Measurements from ENCODE around the gene ZNF593OS. TPM values are rescaled to one million over a fixed set of nuclear protein-coding genes. Genes with fewer than 3 reads are reported as not detected.
A peak's percentile ranks its signal among the peaks of the same experiment; 100 is the strongest.

Gene ZNF593OS
- total RNA-seq, 1 donor from 2014 or later, result not detected

DNA sequence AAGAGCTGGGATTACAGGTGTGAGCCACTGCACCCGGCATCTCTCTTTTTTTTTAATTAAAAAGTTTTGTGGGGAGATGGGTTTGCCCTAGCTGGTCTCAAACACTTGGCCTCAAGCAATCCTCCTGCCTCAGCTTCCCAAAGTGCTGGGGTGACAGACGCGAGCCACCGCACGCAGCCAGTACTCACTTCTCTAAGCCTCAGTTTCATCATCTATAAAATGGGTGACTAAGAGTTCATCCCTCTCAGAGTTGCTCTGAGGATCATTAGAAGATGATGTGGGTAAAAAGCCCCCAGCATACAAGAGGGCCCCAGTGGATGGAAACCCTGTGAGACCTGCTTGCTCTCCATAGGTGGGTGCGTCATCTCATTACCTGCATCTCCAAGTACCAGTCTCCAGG, 16.2 kb upstream of the ZNF593OS start:
- intact Hi-C loops (cut with DNase I), result no loop called here
- no peak for DNase-seq (ENCODE audit: low spot score)

- intact Hi-C loops (cut with DNase I), result no loop called here
- DNase-seq (ENCODE audit: low spot score), result no peak
Measured at GRCh38 chr1:26184883-26185282, 13.3 kb upstream of the ZNF593OS start.

- DNase-seq (ENCODE audit: low spot score), result no peak
- intact Hi-C loops (cut with DNase I), result no loop called here
Measured at GRCh38 chr1:26184086-26184485, 12.5 kb upstream of the ZNF593OS start.

- no peak for DNase-seq (ENCODE audit: low spot score)
- intact Hi-C loops (cut with DNase I), result no loop called here
Measured at GRCh38 chr1:26182383-26182696, 10.7 kb upstream of the ZNF593OS start.

DNA sequence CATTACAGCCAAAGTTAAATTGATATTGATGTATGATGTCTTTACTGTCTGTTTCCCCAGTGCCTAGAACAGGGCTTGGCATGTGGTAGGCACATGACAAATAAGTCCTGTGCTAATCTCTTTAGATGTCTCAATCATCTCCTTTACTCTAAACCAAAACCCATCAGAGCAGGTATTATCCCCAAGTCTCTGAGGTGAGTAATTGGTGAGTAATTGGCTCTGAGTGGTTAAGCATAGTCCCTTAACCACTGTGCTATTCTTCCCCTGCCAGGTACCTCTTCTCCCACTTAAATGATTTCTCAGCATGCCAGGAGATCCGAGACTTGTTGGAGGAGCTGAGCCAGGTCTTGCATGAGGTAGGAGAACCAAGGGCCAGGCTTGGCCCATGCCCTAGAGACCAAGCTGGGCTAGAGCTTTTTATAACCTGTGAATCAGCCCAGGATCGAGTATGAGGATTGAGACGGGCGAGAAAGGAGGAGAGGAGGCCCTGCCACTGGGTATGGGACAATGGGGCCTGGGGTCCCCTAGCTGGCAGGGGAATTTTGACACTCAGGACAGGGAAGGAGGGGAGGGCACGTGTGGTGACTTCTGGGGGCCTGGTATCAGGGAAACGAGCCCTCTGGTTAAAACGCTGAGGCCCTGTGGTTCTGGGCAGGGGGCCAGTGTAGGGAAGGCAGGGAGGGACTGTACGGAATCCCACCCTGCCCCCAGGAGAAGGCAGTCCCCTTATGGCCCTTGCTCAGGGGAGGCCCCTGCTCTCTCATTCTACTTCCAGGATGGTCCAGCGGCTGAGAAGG, 10.2 kb upstream of the ZNF593OS start:
- intact Hi-C loops (cut with DNase I), result no loop called here
- DNase-seq (ENCODE audit: low spot score), result no peak

DNA sequence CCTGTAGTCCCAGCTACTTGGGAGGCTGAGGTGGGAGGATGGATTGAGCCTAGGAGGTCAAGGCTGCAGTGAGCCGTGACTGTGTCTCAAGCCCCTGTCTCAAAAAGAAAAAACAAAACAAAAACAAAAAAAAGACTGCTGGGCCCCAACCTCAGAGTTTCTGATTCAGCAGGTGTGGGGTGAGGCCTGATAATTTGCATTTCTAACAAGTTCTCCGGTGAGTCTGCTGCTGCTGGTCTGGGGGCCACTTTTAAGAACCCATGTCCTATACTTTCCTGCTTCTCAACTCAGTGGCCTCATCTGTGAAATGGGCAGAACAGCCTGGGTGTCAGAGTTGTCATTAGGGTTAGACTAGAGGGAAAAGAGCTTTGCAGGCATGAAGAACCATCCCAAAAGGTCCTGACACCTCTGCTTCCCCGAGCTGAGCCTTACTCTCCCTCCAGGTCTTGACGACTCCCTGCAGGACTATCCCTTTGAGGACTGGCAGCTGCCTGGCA, 8.4 kb upstream of the ZNF593OS start:
- intact Hi-C loops (cut with DNase I), result no loop called here
- no peak for DNase-seq (ENCODE audit: low spot score)

DNA sequence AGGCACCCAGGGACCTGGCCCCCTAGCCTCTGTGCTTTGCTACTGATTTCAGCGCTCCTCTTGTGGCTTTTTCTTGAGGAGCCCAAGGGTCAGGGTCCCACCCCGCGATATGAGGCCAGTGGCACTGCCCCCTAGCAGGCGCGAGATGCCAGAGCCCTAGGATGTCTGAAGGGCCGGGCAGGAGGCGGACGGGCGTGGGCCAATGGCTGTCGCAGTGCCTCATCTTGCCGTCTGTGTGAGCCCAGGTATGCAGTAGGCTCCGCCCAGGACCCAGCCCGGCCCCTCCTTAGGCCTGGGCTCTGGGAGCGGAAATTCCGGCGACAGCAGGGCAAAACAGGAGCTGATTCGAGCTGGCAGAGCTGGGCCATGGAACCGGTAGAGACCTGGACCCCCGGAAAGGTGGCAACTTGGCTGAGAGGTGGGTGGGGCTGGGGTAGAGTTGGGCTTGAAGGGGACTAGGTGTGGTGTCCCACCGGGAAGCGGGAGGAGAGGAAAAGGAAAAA, 5.6 kb upstream of the ZNF593OS start, which contains the start of gene CNKSR1:
Gene CNKSR1, plus strand, starts transcription at position 310 of the 503 bp plus-strand sequence. Its CDS starts 57 bp downstream, at position 367.
- DNase-seq (ENCODE audit: low spot score), result no peak
- intact Hi-C loops (cut with DNase I), result no loop called here

DNA sequence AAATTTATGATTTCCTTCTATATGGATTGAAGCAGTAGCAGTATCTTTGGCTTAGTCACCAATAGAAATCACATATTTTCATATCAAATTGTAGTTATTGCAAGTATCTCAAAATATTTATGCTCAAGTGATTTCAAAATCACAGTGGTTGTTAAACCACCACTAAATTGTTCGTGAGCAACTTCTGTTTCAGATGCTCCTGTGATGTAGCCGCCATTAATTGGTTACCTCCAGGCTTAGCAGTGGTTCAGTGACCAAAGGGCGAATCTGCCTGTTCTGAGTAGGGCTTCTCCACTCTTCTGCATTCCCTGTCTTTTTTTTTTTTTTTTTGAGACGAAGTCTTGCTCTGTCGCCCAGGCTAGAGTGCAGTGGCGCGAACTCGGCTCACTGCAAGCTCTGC, 3.7 kb upstream of the ZNF593OS start:
- intact Hi-C loops (cut with DNase I), result no loop called here
- no peak for DNase-seq (ENCODE audit: low spot score)

- no peak for DNase-seq (ENCODE audit: low spot score)
- intact Hi-C loops (cut with DNase I), result no loop called here
Measured at GRCh38 chr1:26170472-26170821, 1.2 kb downstream of the ZNF593OS start.

DNA sequence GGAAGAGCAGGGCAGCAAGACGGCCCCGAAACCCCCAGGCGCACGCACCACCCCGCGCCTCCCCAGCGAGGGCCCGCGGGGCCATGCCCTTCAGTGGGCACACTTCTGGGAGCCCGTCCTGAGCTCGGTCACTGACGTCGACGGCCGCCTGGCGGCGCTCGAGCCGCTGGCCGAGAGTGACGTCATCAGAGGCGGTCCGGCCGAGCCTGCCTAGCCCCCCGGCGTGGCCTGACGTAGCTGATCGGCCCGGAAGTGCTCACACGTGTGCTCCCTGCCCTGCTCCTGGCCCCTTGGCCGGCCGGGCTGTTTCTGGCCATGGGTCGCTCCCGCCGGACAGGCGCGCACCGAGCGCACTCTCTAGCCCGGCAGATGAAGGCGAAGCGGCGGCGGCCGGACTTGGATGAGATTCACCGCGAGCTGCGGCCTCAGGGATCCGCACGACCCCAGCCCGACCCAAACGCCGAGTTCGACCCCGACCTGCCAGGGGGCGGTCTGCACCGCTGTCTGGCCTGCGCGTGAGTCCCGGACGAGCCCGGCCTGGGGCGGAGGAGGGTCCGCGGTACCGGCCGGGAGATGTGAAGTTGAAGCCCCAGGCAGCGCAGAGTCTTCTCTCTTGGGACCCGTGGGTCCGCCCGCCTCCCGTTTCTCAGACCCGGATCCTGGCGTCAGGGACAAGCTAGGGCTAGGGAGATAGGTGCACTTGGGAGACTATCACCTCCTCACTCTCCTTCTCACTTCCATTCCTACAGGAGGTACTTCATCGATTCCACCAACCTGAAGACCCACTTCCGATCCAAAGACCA, 1.8 kb downstream of the ZNF593OS start, which contains the start of gene ZNF593:
Gene ZNF593, plus strand, starts transcription at position 240 of the 803 bp plus-strand sequence. Its CDS starts 76 bp downstream, at position 316.
- intact Hi-C loops (cut with DNase I), result loop anchor here (5.0 kb wide), 2 partner anchors 62 to 152 kb away; partner anchors contain the start of gene CEP85

GRCh38 chr1:26169198-26169554, 2.5 kb downstream of the ZNF593OS start:
- intact Hi-C loops (cut with DNase I), result loop anchor here (5.0 kb wide), 2 partner anchors 63 to 153 kb away; partner anchors contain the start of gene CEP85
- no peak for DNase-seq (ENCODE audit: low spot score)

More for the DNA sequence above, 1.8 kb downstream of the ZNF593OS start, which contains the start of gene ZNF593:
- DNase-seq (ENCODE audit: low spot score), result peak; percentile 96

DNA sequence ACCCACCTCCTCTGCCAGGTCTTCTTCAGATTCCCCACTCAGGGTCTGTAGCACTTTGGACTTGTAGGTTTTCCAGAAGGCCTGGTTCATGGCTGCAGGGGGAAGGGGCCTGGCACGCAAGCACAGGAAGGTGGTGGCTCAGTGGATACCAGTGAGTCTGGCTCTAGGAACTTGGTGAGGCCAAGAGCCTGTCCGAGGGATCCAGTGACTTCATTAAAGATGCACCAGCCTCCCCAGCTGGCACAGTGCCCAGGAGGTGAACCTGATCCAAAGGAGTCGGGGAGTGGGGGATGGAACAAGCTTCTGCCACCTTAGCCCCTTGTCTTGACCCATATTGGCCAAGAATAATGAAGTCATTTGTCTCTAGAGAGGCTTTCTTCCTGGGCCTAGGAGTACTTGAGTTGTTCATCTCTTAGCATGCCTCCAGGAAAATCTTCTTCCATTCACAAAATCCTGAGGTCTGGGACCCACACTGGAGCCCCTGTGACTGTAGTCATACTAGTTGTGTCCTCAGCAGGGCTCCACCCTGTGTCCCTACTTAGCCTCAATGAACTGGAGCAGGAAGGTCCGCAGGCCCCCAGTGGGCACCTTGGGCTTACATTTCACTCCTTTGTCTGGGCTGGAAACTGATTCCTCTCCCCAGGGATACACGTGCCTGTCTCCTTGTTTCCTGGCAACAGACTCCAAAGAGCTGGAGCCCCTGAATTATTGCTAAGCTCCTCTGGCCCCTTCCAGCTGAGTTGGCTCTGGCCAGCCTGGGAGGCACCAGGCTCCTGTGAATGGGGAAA, 3.0 kb downstream of the ZNF593OS start, which contains the start of gene C1orf232:
Gene C1orf232, minus strand, starts transcription at position 554 of the 788 bp plus-strand sequence. Its CDS starts 464 bp downstream, at position 90.
- intact Hi-C loops (cut with DNase I), result loop anchor here (5.0 kb wide), 2 partner anchors 64 to 154 kb away; partner anchors contain the start of gene CEP85
- no peak for DNase-seq (ENCODE audit: low spot score)

- intact Hi-C loops (cut with DNase I), result loop anchor here (5.0 kb wide), 2 partner anchors 66 to 156 kb away; partner anchors contain the start of gene CEP85
- DNase-seq (ENCODE audit: low spot score), result no peak
Measured at GRCh38 chr1:26166719-26167281, 4.8 kb downstream of the ZNF593OS start.

DNA sequence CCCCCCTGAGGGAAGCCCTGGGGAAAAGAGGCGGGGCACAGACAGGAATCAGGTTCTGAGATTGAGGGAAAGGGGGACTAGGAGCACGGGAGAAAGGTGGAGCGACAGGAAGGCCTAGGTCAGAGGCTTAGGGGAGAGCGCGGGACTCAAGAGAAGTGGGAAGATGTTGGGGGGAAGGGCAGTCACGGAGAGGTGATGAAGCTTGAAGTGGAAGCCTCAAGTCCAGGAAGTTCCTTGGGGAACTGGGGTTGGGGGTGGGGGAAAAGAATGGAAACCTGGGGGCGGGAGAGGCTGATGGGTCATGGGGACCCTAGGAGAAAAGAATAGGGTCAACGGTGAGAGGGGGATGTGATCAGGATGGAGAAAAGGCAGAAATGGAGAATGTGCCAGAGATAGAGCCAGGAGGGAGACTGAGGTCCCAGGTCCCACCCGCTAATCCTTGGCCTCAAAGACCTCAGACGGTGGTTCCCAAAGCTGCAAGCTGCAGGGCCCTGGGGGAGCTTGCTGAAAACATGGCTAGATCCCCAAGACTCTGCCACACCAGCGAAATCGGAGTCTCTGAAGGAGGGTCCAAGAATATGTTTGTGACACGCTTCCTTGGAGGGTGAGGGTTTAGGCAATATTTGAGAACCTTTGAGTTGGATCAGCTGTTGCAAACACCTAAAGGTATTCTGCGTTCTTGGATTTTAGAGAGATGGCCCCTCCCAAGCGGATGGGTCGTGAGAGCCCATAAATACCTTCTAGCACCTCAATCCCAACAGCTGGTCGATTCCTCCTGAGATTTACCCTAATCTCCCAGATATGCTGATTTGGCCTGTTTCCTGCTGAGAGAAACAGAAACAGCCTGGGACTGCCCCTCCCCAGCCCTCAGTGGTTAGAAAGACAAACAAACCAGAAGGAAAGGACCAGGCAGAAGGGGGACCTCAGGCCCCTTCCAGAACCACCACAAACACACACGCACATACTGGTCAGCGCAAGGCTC, 6.5 kb downstream of the ZNF593OS start:
- no peak for DNase-seq (ENCODE audit: low spot score)
- intact Hi-C loops (cut with DNase I), result loop anchor here (5.0 kb wide), 2 partner anchors 67 to 157 kb away; partner anchors contain the start of gene CEP85

DNA sequence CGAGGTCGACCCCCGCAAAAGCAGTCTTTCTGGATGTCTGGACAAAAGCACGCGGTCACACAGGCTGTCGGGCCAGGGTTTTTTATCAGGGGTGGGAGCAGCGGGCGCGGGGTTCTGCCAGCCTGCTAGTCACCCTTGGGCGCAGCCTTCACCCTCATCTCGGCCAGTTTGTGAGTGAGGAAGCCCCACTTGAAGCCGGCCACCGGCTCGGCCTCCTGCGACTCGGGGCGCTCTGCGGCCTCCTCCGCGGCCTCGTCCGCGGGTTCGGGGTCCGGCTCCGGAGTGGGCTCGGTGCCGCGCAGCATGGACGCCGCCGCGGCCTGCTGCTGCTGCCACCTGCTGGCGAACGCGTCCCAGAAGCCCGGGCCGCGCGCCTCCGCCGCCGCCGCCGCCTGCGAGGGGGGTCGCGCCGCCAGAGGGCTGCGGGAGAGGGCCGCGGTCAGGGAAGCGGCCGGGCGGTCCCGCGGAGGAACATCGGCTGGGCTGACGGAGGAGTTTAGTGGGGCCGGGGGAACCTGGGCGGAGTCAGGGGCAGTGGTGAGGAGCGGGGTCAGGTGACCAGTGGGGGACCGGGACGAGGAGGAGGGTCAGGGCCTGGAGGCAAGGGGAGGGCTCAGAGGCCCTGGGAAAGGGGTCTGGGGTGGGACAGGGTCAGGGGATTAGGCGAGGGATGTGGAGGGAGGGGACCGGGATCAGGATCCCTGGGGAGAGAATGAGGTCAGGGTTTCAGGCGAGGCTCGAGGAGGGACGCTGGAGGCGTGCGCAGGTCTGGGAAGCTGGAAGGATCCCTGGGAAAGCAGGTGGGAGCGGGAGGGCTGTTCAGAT, 7.4 kb downstream of the ZNF593OS start:
- intact Hi-C loops (cut with DNase I), result no loop called here

DNA sequence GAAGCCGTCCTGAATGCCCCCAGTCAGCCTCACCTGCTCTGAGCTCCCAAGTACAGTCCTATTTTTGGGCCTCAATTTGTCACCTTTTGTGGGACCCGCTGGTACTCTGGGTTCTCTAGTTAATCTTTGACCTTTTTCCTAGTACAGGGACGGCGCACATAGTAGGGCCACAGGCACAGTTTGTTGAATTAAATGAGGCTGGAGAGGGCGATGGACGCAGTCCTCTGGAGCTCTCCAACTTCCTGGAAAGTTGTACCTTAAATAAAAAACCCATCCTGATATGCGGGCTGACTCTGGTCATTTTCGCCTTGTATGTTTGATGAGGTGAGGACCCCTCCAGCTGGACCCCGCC, 8.0 kb downstream of the ZNF593OS start:
- no peak for DNase-seq (ENCODE audit: low spot score)
- intact Hi-C loops (cut with DNase I), result no loop called here

More for the DNA sequence above, 7.4 kb downstream of the ZNF593OS start:
- no peak for DNase-seq (ENCODE audit: low spot score)

- intact Hi-C loops (cut with DNase I), result no loop called here
- no peak for DNase-seq (ENCODE audit: low spot score)
Measured at GRCh38 chr1:26162220-26162709, 9.4 kb downstream of the ZNF593OS start.
